GM06990 (cell line): Measurements from ENCODE around the gene PTPRT.

Source experiments
- DNase-seq: peaks from one replicate; pipeline ENCODE4 v3.0.0-alpha.2; 2011; ENCODE audit not compliant: insufficient read length; ENCODE audit errors: extremely low read depth
- H3K27me3 ChIP-seq: replicated peaks from 2 replicates; pipeline ENCODE4 v1.6.0; 2011; ENCODE audit warnings: low read length; ENCODE audit not compliant: control insufficient read depth, insufficient read depth
- H3K36me3 ChIP-seq: 2 replicates; pipeline ENCODE4 v1.5.1; 2011; ENCODE audit warnings: low read length; ENCODE audit not compliant: control insufficient read depth, insufficient read depth
- H3K4me3 ChIP-seq: replicated peaks from 2 replicates; pipeline ENCODE4 v1.5.1; 2011; ENCODE audit warnings: low read depth, mild to moderate bottlenecking, control low read depth, low read length
- TF ChIP-seq, protein P1 (sequence below): IDR thresholded peaks from 2 replicates; pipeline ENCODE4 v1.5.1; 2011; ENCODE audit warnings: low read length, control low read depth, mild to moderate bottlenecking, inconsistent platforms; ENCODE audit not compliant: insufficient read depth, poor library complexity, severe bottlenecking

PTPRT gene

DNA sequence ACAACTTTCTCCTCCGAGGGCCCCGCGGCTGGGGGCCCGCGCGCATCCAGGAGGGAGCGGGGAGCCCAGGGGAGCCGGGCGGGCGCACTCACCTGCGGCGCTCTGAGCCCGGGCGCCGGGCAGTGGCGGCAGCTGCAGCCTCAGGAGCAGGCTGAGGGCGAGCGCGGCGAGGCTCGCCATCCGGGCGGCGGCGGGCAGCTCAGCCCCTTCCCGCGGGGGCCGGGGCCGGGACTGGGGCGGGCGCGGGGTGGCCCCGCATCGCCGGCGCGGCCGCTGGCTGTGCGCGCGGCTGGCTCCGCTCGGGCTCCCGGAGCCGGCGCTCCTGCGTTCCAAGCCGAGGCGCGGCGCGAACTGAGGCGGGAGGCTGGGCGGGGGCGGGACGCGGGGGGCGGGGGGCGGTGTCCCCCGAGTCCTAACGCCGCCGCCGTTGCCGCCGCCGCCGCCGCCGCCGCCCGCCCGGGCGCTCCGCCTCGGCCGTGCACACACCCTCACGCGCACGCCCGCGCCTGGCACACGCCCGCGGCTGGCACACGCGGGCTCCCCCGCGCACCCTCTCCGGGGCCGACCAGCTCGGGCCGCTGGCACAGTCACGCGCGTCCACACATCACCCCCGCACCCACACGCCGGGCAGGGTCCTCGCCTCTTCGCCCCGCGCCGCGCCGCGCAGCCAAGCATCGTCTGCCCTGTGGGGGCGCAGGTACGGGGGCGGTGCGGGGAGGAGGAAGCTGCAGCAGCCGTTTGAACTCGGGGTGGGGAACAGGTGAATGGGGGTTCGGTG, at the start of gene PTPRT:
PTPRT (minus strand) TSS at position 353 of the 778 bp plus-strand sequence; CDS start at position 180, 173 bp downstream.
- H3K36me3 ChIP-seq, result no peaks in the 10 kb centered on the region
- TF ChIP-seq, protein P1, sequence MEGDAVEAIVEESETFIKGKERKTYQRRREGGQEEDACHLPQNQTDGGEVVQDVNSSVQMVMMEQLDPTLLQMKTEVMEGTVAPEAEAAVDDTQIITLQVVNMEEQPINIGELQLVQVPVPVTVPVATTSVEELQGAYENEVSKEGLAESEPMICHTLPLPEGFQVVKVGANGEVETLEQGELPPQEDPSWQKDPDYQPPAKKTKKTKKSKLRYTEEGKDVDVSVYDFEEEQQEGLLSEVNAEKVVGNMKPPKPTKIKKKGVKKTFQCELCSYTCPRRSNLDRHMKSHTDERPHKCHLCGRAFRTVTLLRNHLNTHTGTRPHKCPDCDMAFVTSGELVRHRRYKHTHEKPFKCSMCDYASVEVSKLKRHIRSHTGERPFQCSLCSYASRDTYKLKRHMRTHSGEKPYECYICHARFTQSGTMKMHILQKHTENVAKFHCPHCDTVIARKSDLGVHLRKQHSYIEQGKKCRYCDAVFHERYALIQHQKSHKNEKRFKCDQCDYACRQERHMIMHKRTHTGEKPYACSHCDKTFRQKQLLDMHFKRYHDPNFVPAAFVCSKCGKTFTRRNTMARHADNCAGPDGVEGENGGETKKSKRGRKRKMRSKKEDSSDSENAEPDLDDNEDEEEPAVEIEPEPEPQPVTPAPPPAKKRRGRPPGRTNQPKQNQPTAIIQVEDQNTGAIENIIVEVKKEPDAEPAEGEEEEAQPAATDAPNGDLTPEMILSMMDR, result no peak
- no peak for DNase-seq
- no peak within 1 kb of the TSS for H3K4me3 ChIP-seq
- peaks cover 4% of the 10 kb centered on the region for H3K27me3 ChIP-seq

DNA sequence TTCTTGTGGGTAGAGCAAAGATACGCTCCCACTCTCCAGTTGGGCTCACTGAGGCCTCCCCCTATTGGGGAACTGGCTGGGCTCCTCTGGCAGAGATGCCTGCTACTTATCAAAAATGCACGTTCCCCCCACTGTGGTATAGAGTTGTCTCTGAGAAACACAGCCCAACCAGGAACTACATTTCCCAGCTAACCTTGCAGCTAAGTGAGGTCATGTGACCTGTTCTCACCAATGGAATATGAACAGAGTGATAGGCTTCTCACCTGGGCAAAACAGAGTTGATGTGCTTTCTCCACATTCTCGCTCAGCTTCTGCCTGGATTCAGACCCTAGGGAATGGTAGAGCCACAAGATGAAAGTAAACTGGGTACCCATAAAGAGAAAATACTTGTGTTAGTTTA, 49.1 kb upstream of the PTPRT start:
- DNase-seq, result no peak
- peaks cover 1% of the 10 kb centered on the region for H3K27me3 ChIP-seq

DNA sequence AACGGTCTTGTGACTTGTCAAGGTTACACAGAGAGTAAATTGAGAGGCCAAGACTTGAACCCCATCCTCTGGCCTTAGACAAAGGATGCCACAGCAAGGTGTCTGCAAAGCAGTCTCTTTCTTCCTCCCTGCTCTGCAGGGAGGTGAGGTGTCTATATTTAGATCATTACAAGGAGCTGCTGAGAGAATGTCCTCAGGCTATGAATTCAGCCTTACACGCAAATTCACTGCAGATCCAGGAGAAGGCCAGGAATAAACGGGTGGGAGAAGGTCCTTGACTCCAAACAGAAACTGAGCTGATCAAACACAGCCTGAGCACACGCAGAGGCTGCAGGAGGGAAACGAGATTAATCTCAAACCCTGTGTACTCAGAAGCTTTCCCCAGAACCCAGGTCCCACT, 48.6 kb upstream of the PTPRT start:
- Histone ChIP-seq H3K4me3 (no peak overlapping the region), H3K36me3 (no peaks in the 10 kb centered on the region), H3K27me3 (peaks cover 1% of the 10 kb centered on the region)
- DNase-seq, result no peak
- TF ChIP-seq, protein P1, result no peak

More for the DNA sequence above, 49.1 kb upstream of the PTPRT start:
- H3K36me3 ChIP-seq, result no peaks in the 10 kb centered on the region
- no peak overlapping the region for H3K4me3 ChIP-seq
- TF ChIP-seq, protein P1, result no peak

DNA sequence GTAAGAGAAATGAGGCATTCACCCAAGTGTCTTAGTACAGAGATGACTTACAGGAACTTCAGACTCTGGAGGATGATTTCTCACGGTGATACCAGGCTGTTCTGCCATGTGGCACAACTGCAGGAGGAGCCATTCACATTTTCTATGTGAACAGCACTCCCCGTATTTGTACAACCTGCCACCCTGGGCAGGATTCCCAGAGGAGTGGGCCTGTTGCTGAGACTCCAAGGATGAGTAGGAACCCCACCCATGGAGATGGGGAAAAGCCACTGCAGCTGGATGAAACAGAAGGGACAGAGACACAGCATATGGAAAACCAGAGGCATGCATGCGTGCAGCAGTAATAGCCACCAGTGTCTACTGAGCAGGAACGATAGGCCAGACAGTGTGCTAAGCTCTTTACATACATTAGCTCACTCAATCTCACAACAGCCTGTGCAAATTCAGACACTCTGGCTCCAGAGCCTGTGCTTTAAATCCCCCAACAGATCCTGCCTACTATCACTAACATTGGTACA, 48.0 kb upstream of the PTPRT start:
- Histone ChIP-seq H3K27me3 (peaks cover 1% of the 10 kb centered on the region; the same call in 1 of the 2 replicates), H3K4me3 (no peak overlapping the region), H3K36me3 (no peaks in the 10 kb centered on the region)
- TF ChIP-seq, protein P1, result no peak
- DNase-seq, result no peak

DNA sequence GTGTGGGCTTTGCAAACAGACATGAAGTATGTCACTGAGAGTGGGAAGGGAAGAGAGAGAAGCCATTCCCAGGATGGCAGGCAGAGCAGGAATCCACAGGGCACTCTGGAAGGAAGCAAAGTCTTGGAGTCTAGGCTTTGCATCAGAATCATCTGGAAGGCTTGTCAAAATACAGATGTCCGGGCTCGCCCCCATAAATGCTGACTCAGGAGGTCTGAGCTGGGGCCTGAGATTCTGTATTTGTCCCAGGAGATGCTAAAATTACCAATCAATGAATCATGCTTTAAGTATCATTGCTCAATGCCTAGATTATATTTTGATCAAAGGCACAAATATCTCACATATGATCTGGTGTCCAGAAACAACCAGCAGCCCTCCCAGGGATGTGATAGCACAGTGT, 46.3 kb upstream of the PTPRT start:
- no peak overlapping the region for H3K4me3 ChIP-seq
- DNase-seq, result no peak
- no peaks in the 10 kb centered on the region for H3K36me3 ChIP-seq
- no peaks in the 10 kb centered on the region; the same call in 1 of the 2 replicates for H3K27me3 ChIP-seq
- TF ChIP-seq, protein P1, result no peak
